Iris pigment epithelial cell (primary cell): ENCODE measurements around the gene CFAP299.
"Not testable (repeated sequence)": the region's sequence is repeated elsewhere in the genome, so short reads cannot be mapped to it uniquely, and the experiment has no call there.

Source experiments
- DNase-seq: peaks from one replicate; pipeline ENCODE4 v3.0.0-alpha.2; 2011; ENCODE audit warnings: low read depth

CFAP299 gene

GRCh38 chr4:80331693-80332092 lies 3.8 kb upstream of the CFAP299 start:
- no peak for DNase-seq

GRCh38 chr4:80333121-80333520 lies 2.4 kb upstream of the CFAP299 start:
- DNase-seq, result peak; percentile 31

DNA sequence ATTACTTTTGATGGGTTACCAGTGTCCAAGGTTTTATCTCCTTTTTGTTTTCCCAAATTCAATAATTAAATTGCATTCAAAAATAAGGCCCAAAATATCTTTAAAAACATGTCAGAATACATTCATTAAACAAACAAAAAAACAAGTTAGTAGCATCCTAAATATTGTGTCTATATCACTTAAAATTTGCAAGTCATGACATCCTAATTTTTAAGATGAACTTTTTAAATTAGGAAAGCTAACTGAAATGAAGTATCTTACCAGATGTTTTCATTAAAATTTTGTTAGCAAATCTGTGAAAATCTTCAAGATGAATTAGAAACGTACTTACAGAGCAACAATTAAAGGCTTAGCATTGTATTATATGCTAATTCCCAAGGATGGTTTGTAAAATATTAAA lies 962 bp upstream of the CFAP299 start:
- no peak for DNase-seq

- no peak for DNase-seq
Measured at GRCh38 chr4:80335226-80335553, 340 bp upstream of the CFAP299 start.

DNA sequence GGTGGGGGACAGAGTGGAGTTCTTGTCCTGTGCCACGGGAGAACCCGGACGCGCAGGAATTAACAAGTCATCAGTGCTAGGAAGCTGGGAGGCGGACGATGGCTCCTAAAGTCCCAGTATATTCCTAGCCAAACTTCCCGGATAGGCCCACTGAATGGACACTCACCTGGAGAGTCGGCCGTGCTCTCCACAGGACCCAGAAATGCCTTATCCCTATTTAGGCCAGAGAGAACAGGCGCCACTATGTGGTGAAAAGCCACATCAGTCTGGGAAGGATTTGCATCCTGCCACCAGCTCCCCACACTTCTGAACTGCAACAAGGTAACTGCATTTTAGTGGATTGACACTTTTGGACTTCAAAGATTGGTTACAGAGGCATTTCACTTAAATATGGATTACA lies 1.1 kb downstream of the CFAP299 start:
- peak; percentile 23 for DNase-seq

GRCh38 chr4:80340036-80340435 lies 4.5 kb downstream of the CFAP299 start:
- DNase-seq, result peak; percentile 7

DNA sequence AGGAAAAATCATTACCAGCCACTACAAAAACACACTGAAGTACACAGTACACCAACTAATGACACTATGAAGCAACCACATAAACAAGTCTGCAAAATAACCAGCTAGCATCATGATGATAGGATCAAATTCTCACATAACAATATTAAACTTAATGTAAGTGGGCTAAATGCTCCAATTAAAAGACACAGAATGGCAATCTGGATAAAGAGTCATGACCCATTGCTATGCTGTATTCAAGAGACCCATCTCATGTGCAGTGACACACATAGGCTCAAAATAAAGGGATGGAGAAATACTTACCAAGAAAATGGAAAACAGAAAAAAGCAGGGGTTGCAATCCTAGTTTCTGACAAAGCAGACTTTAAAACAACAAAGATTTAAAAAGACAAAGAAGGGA lies 7.2 kb downstream of the CFAP299 start:
- DNase-seq, result not testable (repeated sequence)

GRCh38 chr4:80343887-80344286 lies 8.4 kb downstream of the CFAP299 start:
- no peak for DNase-seq

DNA sequence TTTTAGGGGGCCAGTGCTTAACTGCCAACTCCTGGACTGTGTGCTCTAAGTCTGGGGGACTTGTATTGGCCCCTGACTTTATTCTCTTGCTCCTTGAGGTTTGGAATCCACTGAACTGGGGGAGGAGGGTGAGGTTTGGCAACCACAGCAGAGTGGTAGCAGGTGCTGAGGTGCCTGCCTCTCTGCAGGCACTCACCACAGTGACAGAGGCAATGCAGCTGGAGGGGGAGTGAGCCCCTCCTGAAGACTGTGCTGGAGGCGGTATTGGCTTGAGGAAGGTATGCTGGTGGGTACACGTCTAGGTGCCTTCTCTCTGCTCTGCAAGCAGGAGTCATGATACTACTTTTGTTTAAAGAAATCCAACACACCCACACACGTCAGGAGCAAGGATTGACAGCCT lies 24.6 kb downstream of the CFAP299 start:
- no peak for DNase-seq

DNA sequence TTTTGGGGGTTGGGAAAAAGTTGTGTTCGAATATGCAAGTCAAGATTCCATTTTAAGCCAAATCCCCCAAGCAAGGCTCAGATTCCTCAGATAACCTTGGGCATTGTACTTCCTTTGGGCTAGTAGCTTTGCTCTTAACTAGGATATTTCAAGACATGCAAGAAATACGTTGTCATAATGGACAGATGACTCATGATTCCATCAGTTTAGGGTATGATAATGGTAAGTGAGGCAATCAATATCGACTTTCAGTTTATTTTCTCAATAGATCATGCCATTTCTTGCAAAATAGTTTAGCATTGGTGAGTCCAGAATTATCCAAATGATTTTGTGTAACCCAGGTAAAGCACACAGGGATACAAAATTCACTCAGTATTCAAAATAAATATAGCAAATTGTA lies 25.4 kb downstream of the CFAP299 start:
- peak; percentile 10 for DNase-seq

DNA sequence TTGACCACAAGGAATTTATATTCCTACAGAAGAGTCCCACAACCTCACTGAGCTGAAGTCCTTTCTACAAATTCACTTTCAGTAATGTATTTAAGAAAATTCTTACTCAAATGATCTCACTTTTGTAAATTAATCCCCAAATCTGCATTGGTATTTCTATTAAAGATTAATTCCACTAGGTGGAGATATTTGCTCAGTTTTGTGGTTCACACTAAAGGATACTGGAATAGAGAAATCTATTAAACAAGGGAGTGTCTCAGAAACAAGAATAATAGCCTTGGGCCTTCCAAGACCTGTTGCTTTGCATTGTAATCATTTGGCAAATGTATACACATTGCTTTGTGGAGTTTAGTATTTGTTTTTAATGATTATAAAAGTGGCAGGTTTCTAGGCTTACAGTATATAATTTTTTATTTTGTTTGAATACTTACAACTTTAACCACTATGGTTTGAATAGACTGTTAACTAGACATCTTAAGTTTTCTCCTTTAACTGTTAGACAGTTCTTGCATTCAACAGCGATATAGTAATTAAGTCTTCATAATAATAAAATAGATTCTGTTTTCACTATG lies 25.9 kb downstream of the CFAP299 start:
- peak; percentile 16 for DNase-seq

DNA sequence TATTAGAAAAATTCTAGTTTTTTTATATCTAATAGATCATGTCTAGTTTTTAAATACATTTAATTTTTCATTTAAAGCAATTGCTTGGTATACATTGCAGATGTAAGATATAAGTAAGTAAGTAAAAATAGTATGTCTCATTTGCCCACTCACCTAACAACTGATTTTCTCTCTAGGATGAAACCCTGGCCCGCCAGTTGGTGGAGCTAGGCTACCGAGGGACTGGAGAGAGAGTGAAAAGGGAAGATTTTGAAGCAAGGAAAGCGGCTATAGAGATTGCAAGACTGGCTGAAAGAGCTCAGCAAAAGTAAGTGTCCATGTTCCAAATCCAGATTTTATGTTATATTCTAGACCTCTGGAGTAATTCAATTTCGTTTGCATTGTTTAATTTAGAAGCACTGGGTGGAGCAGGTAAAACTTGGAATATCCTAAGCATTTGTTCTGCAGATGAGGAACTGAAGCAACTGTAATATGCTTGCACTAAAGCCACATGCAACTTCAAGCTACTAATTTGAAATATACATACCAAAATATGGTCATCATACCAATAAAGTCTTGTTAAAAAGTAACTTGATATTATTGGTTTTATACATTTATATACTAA lies 27.1 kb downstream of the CFAP299 start:
- peak; percentile 45 for DNase-seq

- peak; percentile 64 for DNase-seq
Measured at GRCh38 chr4:80365928-80366327, 30.4 kb downstream of the CFAP299 start.

- DNase-seq, result peak; percentile 20
Measured at GRCh38 chr4:80367737-80368136, 32.2 kb downstream of the CFAP299 start.

- no peak for DNase-seq
Measured at GRCh38 chr4:80370635-80371034, 35.1 kb downstream of the CFAP299 start.

DNA sequence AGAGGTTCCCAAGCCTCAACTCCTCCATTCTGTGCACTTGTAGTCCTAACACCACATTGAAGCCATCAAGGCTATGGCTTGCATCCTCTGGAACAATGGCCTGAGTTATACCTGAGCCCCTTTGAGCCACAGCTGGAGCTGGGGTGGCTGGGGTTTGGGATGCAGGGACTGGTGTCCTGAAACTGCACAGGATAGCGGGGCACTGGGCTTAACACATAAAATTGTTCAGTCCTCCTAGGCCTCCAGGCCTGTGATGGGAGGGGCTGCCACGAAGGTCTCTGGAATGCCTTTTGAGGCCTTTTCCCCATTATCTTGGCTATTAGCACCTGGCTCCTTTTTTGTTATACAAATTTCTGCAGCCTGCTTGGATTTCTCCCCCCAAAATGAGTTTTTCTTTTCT lies 35.5 kb downstream of the CFAP299 start:
- DNase-seq, result no peak

DNA sequence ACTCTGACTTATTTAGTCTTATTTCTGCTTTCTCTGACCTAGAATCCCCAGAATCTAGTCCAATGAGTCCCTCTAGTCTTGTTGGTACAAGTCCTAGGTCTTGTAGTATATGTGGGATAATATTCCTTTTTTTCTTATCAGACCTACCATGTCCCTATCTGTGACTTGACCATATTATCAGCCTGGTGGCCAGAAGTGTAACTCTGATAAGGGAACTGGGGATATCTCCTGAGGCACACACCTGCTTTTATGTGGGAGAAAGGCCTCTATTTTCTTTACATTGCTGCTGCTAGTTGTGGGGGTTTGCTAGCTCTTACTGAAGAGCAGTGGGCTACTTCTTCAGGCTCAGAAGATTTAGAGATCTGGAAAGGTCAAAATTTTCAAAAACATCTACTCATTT lies 38.6 kb downstream of the CFAP299 start:
- no peak for DNase-seq

DNA sequence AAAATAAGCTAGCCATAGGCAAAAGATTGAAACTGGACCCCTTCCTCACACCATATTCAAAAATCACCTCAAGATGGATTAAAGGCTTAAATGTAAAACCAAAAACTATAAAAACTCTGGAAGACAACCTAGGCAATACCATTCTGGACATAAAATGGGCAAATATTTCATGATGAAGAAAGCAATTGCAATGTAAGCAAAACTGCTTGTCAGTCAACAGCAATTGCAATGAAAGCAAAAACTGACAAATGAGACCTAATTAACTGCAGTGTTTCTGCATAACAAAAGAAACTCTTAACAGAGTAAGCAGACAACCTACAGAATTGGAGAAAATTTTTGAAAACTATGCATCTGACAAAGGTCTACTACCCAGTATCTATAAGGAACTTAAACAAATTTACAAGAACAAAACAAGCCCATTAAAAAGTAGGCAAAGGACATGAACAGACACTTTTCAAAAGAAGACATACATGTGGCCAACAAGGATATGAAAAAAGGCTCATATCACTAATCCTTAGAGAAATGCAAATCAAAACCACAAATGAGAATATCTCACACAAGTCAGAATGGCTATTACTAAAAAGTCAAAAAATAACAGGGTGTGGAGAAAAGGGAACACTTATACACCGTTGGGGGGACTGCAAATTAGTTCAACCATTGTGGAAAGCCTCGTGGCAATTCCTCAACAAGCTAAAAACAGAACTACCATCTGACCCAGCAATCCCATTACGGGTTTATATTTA lies 46.7 kb downstream of the CFAP299 start:
- DNase-seq, result no peak

- DNase-seq, result no peak
Measured at GRCh38 chr4:80385397-80386280, 50.1 kb downstream of the CFAP299 start.

- no peak for DNase-seq
Measured at GRCh38 chr4:80386281-80386886, 50.9 kb downstream of the CFAP299 start.

GRCh38 chr4:80387390-80388283 lies 52.1 kb downstream of the CFAP299 start:
- DNase-seq, result no peak
